NCI-H2196 (cell line): Measurements from ENCODE around the gene ADGB.
A peak's percentile ranks its signal among the peaks of the same experiment; 100 is the strongest.

Source experiments
- DNase-seq: peaks from one replicate; lab custom pipeline; 2025; ENCODE audit not compliant: unreplicated experiment; lab: John Stamatoyannopoulos, UW

Gene ADGB

GRCh38 chr6:146628350-146628749 is 29.6 kb downstream of the ADGB start:
- DNase-seq: no peak

- no peak for DNase-seq
These were observed 35.2 kb downstream of the ADGB start for GRCh38 chr6:146634022-146634421.

- DNase-seq: no peak
These were observed 36.4 kb downstream of the ADGB start for GRCh38 chr6:146635165-146635564.

DNA sequence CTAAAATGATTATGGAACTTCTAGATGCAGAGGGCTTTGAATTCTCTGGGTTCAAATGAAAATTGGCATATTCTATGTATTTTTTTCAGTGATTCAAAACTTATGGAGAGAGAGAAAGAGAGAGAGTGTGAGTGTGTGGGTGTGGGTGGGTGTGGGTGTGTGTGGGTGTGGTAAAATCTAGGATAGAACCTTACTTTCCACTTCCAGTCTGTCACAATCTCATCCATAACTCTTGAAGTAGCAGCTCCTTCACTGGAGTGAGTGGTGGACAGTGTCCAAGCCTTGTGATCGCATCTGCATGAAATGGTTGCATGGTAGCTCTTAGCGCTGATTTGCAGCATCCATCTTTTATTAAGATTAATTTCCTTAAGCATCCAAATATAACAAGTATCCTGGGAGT is 37.7 kb downstream of the ADGB start:
- DNase-seq: no peak

DNA sequence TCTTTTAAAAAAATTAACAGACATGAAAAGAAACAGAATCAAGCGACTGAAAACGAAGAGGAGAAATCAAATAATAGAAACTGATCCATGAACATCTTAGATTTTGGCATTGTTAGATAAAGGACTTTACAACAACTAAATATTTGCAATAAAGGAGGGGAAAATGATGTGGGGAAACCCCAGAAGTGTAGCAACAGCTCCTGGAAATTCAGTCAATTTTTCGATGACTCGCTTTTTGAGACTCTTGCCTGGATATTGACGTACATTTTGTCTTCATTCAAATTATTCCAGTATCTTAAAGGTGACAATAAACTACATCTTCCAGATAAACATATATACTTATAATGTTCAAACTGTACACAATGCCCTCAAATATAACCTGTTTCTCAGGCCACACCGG is 44.1 kb downstream of the ADGB start:
- DNase-seq: no peak

GRCh38 chr6:146650799-146651481 is 52.2 kb downstream of the ADGB start:
- no peak for DNase-seq

DNA sequence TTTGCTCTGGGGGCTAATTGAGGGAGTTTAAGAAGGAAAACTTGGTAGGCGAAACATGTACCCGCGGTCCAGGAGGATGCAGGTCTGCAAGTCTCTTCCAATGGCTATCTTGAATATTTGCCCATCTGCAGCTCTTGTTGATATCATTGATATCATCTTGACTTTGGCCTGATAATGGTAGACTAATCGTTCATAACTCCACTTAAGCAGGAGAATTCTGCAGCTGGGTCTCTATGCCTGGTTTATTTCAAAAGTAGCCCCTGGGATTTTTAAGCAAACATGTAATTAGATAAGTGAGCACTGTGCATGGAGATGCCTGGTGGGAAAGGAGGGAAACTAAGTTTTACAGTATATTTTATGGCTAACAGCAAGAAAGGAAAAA is 52.7 kb downstream of the ADGB start:
- no peak for DNase-seq

DNA sequence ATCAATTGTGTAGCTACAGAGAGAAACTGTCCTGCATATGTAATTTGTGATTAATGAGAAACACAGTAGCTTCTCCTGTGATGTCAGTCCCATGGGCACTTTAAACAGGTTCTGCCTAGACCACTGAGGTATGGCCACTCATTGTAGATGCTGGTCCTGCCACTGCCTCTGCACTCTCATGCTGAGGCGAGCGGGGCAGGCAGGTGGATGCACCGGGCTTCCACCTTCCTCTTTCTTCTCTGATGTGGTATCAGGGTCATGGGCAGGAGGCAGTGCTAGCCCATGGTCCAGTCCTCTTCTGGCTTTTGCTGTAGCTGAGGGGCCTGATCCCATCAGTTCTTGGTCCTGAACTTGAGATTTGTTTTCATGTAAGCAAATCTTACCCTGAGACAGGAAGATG is 58.7 kb downstream of the ADGB start:
- no peak for DNase-seq

DNA sequence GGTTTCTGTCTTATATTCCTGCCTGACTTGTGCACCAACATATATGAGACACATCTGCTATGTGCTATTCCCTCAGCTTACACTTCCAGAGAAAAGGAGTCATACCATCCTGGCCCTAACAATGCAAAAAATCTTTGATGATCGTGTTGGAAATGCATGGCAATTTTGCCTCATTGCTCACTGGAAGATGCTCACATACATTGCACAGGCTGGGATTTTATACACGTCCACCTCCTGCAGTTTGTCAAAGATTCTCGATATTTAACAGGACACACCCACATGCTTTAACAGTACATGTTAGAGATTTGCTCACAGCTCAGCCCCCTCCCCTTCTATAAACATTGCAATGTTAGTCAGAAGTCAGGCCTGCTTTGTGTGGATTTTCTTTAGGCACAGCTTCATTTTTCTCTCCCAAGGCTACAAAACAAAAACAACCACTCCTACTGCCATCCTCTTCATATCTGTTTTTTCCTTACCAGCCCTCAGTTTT is 66.1 kb downstream of the ADGB start:
- no peak for DNase-seq

- DNase-seq: no peak
These were observed 68.1 kb downstream of the ADGB start for GRCh38 chr6:146666909-146667308.

DNA sequence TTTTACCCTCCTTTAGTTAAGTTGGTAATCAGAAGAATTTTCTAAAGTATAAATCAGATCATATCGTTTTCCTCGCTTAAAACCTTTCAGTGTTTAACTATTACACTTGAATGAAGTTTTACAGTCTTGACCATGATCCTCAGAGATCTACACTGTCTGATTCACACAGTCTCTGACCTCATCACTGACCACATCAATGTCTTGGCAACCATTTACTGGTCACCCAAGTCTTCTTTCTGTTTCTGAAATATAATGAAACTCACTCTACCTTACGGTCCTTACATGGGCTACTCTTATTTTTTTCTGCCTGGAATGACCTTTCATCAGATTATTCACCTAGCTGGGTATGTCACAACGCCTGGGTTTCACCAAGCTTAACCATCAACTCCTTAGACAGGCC is 71.4 kb downstream of the ADGB start:
- no peak for DNase-seq

GRCh38 chr6:146673069-146673468 is 74.3 kb downstream of the ADGB start:
- no peak for DNase-seq

DNA sequence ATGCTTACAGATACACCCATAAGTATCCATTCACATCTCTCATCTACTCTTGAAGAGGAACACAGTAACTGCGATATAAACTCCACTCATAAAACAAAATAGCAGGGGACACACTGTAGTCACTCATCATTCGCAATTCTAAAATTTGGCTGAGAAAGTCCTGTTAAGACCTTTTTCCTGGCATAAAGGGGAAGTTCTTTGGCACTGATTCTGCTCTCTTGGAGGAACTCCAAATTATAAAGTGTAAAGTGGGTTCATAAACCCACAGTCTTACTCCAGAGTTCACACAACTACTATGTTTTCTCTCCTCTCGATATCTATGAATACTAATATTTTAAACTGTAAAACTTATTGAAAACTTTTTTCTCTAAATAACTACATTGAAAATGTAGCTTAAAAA is 80.6 kb downstream of the ADGB start:
- no peak for DNase-seq

DNA sequence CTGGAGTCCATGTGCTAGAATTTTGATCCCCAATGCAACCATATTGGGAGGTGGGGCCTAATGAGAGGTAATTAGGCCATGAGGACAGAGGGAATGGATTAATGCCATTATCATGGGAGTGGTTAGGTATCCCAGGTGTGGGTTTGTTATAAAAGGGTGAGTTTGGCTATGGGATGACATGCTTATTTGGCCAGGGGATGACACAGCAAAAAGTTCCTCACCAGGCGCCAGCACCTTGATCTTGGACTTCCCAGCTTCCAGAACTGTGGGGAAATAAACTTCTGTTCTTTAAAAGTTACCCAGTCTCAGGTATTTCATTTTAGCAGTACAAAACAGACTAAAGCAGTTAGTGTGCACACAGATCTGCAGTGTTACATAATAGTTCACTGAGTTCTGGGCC is 84.1 kb downstream of the ADGB start:
- DNase-seq: no peak

- no peak for DNase-seq
These were observed 91.0 kb downstream of the ADGB start for GRCh38 chr6:146689806-146690205.

- DNase-seq: no peak
These were observed 94.6 kb downstream of the ADGB start for GRCh38 chr6:146693342-146693741.

- no peak for DNase-seq
These were observed 99.1 kb downstream of the ADGB start for GRCh38 chr6:146697921-146698320.

GRCh38 chr6:146700078-146700686 is 101.4 kb downstream of the ADGB start:
- DNase-seq: peak; percentile 91

DNA sequence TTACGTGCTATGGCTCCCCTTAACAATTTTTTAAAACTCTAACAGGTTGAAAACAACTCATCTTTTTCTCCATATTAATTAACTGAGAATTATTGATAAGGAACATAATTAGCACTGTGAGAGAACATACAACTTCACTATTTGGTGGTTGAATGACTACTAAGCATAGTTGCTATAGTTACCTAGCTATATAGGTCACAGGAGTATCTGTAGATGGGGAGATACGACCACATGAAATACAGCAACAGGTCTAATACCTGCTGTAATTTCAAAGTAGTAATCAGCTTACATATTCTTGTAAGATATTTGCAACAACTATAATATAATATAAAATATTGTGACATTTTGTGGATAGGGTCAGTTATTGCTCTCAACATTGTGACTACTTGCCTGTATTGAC is 102.9 kb downstream of the ADGB start:
- no peak for DNase-seq

- DNase-seq: peak; percentile 3
These were observed 110.4 kb downstream of the ADGB start for GRCh38 chr6:146709036-146709622.

GRCh38 chr6:146719387-146719786 is 120.6 kb downstream of the ADGB start:
- no peak for DNase-seq

DNA sequence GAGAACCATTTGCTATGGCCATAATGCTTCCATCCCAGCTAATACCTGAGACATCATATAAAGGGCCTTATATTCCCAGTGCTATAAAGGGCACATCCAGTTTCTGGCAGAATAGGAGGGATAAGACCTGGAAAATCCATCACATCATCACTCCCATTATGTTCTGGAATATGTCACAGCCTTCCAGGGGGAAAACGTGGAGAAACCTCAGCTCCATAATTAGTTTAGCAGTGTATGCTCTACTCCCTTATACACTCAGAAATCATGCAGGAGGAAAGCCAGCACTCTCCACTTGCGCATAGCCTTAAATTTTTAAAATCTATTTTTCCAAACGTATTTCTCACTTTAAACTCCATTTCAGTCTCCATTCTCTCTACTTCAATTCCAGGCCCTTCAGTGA is 140.9 kb downstream of the ADGB start:
- no peak for DNase-seq

DNA sequence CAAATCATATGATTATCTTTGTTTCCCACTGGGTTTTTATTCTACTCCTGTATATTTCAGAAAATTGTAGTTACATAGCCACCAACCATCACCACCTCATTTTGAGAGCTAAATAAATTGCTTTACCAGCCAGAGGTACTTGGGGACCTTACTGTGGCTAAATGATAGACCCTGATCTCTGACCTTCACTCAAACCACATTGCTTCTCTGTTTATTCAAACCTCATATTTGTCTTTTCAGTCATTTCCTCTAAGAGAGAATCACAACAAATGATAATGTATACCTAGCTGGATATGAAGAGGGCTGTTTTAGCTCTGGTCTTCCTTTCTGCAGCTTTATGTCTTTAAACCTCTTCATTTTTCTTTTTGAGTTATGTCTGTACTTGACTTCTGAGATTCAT is 142.8 kb downstream of the ADGB start:
- DNase-seq: no peak
